H1 (cell line): ENCODE data around the gene DCUN1D4. TPM values are rescaled to one million over a fixed set of nuclear protein-coding genes. Genes with fewer than 3 reads are reported as not detected.

Experiments
- CTCF ChIA-PET: fragments of 300-600 bp; sonication (Branson Sonifier 250); formaldehyde crosslinking; loops from one replicate; lab custom pipeline; 2021; ENCODE audit not compliant: partially characterized antibody; lab: Charles Lee
- POLR2A ChIA-PET: fragments of 300-600 bp; sonication (Branson Sonifier 250); formaldehyde crosslinking; loops from one replicate; lab custom pipeline; 2021; ENCODE audit warnings: inconsistent platforms; ENCODE audit not compliant: partially characterized antibody; lab: Charles Lee
- DNase-seq, 2 experiments: peaks; one replicate each; pipeline versions ENCODE4 v3.0.0 to v3.0.0-alpha.2; 2010 to 2022; ENCODE audit warnings: low spot score in 2 of 2, low read depth in 1 of 2, mixed read lengths in 1 of 2
- FAIRE-seq: peaks from 2 replicates; lab custom pipeline; 2011; peaks lifted over from hg19 to GRCh38; lab: Jason Lieb, UNC
- H2AFZ ChIP-seq: 2 replicates; pipeline ENCODE4 v1.8.1; 2012; ENCODE audit warnings: low read length, inconsistent platforms
- H2AK5ac ChIP-seq: 2 replicates; pipeline ENCODE4 v1.6.1; 2013; ENCODE audit warnings: low read depth, low read length
- H2BK120ac ChIP-seq: replicated peaks from 2 replicates; pipeline ENCODE3; 2013; ENCODE audit warnings: low read depth, low read length, inconsistent platforms
- H2BK12ac ChIP-seq: 2 replicates; pipeline ENCODE4 v1.6.1; 2013; ENCODE audit warnings: low read depth, low read length
- H2BK15ac ChIP-seq: 2 replicates; pipeline ENCODE4 v1.6.1; 2013; ENCODE audit warnings: low read length
- H2BK20ac ChIP-seq: 2 replicates; pipeline ENCODE4 v1.6.1; 2013; ENCODE audit warnings: low read length
- H2BK5ac ChIP-seq: 2 replicates; pipeline ENCODE4 v1.6.1; 2013; ENCODE audit warnings: low read depth, low read length
- H3K14ac ChIP-seq: 2 replicates; pipeline ENCODE4 v1.6.1; 2013; ENCODE audit warnings: inconsistent platforms; ENCODE audit not compliant: insufficient read length
- H3K18ac ChIP-seq: 2 replicates; pipeline ENCODE4 v1.6.1; 2013; ENCODE audit warnings: low read length; ENCODE audit errors: extremely low read depth
- H3K23ac ChIP-seq: 2 replicates; pipeline ENCODE4 v1.6.1; 2013; ENCODE audit warnings: inconsistent platforms; ENCODE audit not compliant: insufficient read length
- H3K23me2 ChIP-seq: 2 replicates; pipeline ENCODE4 v1.6.1; 2013; ENCODE audit warnings: low read depth, low read length
- H3K27ac ChIP-seq: 2 replicates; pipeline ENCODE4 v1.6.1; 2011; ENCODE audit warnings: low read depth, low read length, inconsistent platforms
- H3K27me3 ChIP-seq, 4 experiments: replicated peaks in 1 of 4; 1 replicate in 1 of 4; 2 replicates in 3 of 4; pipeline versions ENCODE4 v1.6.1 to v1.8.1; 2011 to 2013; ENCODE audit warnings: low read length in 3 of 4, mild to moderate bottlenecking in 3 of 4, inconsistent platforms in 2 of 4, mixed read lengths in 2 of 4, moderate library complexity in 1 of 4; ENCODE audit not compliant: control insufficient read depth in 3 of 4, insufficient read depth in 3 of 4; ENCODE audit errors: extremely low read depth in 1 of 4
- H3K36me3 ChIP-seq, 4 experiments: 2 replicates each; pipeline versions ENCODE4 v1.6.1 to v1.8.1; 2011 to 2013; ENCODE audit warnings: mild to moderate bottlenecking in 4 of 4, low read length in 3 of 4, moderate library complexity in 2 of 4, control low read depth in 1 of 4, inconsistent platforms in 1 of 4; ENCODE audit not compliant: insufficient read depth in 4 of 4, control insufficient read depth in 2 of 4
- H3K4ac ChIP-seq: replicated peaks from 2 replicates; pipeline ENCODE3; 2013; ENCODE audit warnings: low read length, low read depth, mixed read lengths, inconsistent platforms; ENCODE audit not compliant: insufficient read length
- H3K4me1 ChIP-seq, 4 experiments: replicated peaks in 1 of 4; 1 replicate in 1 of 4; 2 replicates in 3 of 4; pipeline versions ENCODE4 v1.6.1 to v1.8.1; 2011 to 2013; ENCODE audit warnings: low read length in 3 of 4, inconsistent platforms in 2 of 4, mixed read lengths in 1 of 4; ENCODE audit not compliant: insufficient read depth in 4 of 4, control insufficient read depth in 3 of 4
- H3K4me2 ChIP-seq, 2 experiments: 2 replicates each; pipeline versions ENCODE4 v1.6.1 to v1.8.1; 2011 to 2013; ENCODE audit warnings: low read depth in 2 of 2, low read length in 2 of 2, control low read depth in 1 of 2, inconsistent platforms in 1 of 2, mild to moderate bottlenecking in 1 of 2; ENCODE audit not compliant: insufficient read depth in 1 of 2
- H3K4me3 ChIP-seq, 4 experiments: fragments of 200-600, 300-600 bp in 1 of 4; sonication (generic), shearing (Covaris generic), sonication (Bioruptor Twin) in 1 of 4; 2 replicates each; pipeline versions ENCODE4 v1.5.1 to v1.8.1; 2011 to 2016; ENCODE audit warnings: low read length in 4 of 4, low read depth in 3 of 4, control low read depth in 2 of 4, inconsistent platforms in 2 of 4, mild to moderate bottlenecking in 2 of 4, mixed read lengths in 1 of 4, moderate library complexity in 1 of 4; ENCODE audit not compliant: insufficient read depth in 2 of 4; ENCODE audit errors: extremely low read depth in 1 of 4
- H3K56ac ChIP-seq: replicated peaks from 2 replicates; pipeline ENCODE3; 2013; ENCODE audit warnings: low read depth, mild to moderate bottlenecking, mixed read lengths, low read length, inconsistent platforms; ENCODE audit not compliant: insufficient read length
- H3K79me1 ChIP-seq: 2 replicates; pipeline ENCODE4 v1.6.1; 2013; ENCODE audit warnings: low read depth, low read length, control low read depth
- H3K79me2 ChIP-seq, 2 experiments: 2 replicates each; pipeline versions ENCODE4 v1.6.1 to v1.8.1; 2012 to 2013; ENCODE audit warnings: low read length in 2 of 2, mild to moderate bottlenecking in 2 of 2, inconsistent platforms in 1 of 2; ENCODE audit not compliant: insufficient read depth in 2 of 2, control insufficient read depth in 1 of 2
- H3K9ac ChIP-seq, 4 experiments: replicated peaks in 1 of 4; 1 replicate in 1 of 4; 2 replicates in 3 of 4; pipeline versions ENCODE4 v1.6.1 to v1.8.1; 2011 to 2013; ENCODE audit warnings: low read depth in 3 of 4, low read length in 3 of 4, control low read depth in 2 of 4, mild to moderate bottlenecking in 2 of 4, moderate library complexity in 2 of 4, inconsistent platforms in 1 of 4; ENCODE audit errors: extremely low read depth in 1 of 4
- H3K9me3 ChIP-seq, 2 experiments: 2 replicates each; pipeline versions ENCODE4 v1.6.1 to v1.8.1; 2012 to 2013; ENCODE audit warnings: mild to moderate bottlenecking in 2 of 2, moderate library complexity in 2 of 2, control low read depth in 1 of 2, inconsistent platforms in 1 of 2, low read depth in 1 of 2, low read length in 1 of 2, mixed read lengths in 1 of 2; ENCODE audit not compliant: insufficient read depth in 2 of 2
- H4K20me1 ChIP-seq, 2 experiments: replicated peaks in 1 of 2; 2 replicates each; pipeline versions ENCODE3 to v1.8.1; 2011 to 2013; ENCODE audit warnings: inconsistent platforms in 2 of 2, low read length in 2 of 2, mild to moderate bottlenecking in 1 of 2; ENCODE audit not compliant: insufficient read depth in 2 of 2, control insufficient read depth in 1 of 2
- H4K5ac ChIP-seq: 2 replicates; pipeline ENCODE4 v1.6.1; 2013; ENCODE audit warnings: low read length, low read depth, mixed read lengths, inconsistent platforms; ENCODE audit not compliant: insufficient read length
- H4K8ac ChIP-seq: 2 replicates; pipeline ENCODE4 v1.8.0; 2013; ENCODE audit warnings: mild to moderate bottlenecking, moderate library complexity, low read length, inconsistent platforms; ENCODE audit not compliant: insufficient read depth; ENCODE audit errors: extremely low read depth
- H4K91ac ChIP-seq: replicated peaks from 2 replicates; pipeline ENCODE3; 2013; ENCODE audit warnings: low read length, mixed read lengths, inconsistent platforms; ENCODE audit not compliant: insufficient read length
- CTCF ChIP-seq, 3 experiments: IDR thresholded peaks; 1 replicate in 2 of 3; 2 replicates in 1 of 3; pipeline versions ENCODE4 v1.5.1 to v1.6.1; 2011; ENCODE audit warnings: low read length in 3 of 3, mild to moderate bottlenecking in 3 of 3, inconsistent platforms in 2 of 3, low read depth in 1 of 3, moderate library complexity in 1 of 3; ENCODE audit not compliant: insufficient read depth in 1 of 3; ENCODE audit errors: control extremely low read depth in 1 of 3
- RAD21 ChIP-seq, 2 experiments: IDR thresholded peaks in 1 of 2; conservative IDR thresholded peaks in 1 of 2; 2 replicates each; pipeline ENCODE4 v1.6.1; 2011; ENCODE audit warnings: low read depth in 2 of 2, low read length in 2 of 2, improper control_type of control experiment in 1 of 2, inconsistent platforms in 1 of 2, mild to moderate bottlenecking in 1 of 2, moderate library complexity in 1 of 2
- SIRT6 ChIP-seq: IDR thresholded peaks from one replicate; pipeline ENCODE4 v1.7.1; 2012; ENCODE audit warnings: low read length, inconsistent platforms
- WGBS, 2 experiments: shearing (Covaris generic) in 1 of 2; methylation state at CpG; one replicate each; pipeline versions ENCODE4 v1.1.6 to v1.1.7; 2013 to 2015; ENCODE audit warnings: low lambda C conversion rate in 2 of 2, mixed read lengths in 2 of 2, inconsistent platforms in 1 of 2, low coverage in 1 of 2, missing lambda C conversion rate in 1 of 2; ENCODE audit not compliant: insufficient replicate concordance in 2 of 2, insufficient coverage in 1 of 2, insufficient read length in 1 of 2; ENCODE audit errors: extremely low coverage in 1 of 2, missing lambda C conversion rate in 1 of 2; 5-methylcytosine and 5-hydroxymethylcytosine counted together
- polyA plus RNA-seq, 7 experiments: library from polyadenylated mRNA; depleted of rRNA in 3 of 7; stranded (reverse) in 5 of 7; unstranded in 2 of 7; fragments of >200 nt in 5 of 7; fragments of 200-250 nt in 2 of 7; gene quantifications; 1 replicate in 5 of 7; 2 replicates in 1 of 7; 4 replicates in 1 of 7; pipeline versions ENCODE4 v1.2.1 to v1.2.3, GENCODE V29; 2011 to 2013; ENCODE audit warnings: missing spikeins in 2 of 7, mixed read lengths in 2 of 7
- total RNA-seq: library from RNA; stranded (reverse); fragmentation: NEBNext Ultra II Directional; extraction: Animal tissue kit (Norgen Biotek cat#: 25700); gene quantifications from 2 replicates; pipeline ENCODE4 v1.2.1, GENCODE V29; 2021

The DCUN1D4 gene
- total and polyA plus RNA-seq, 2 of the 8 experiments (the other 6 are each of a cell fraction or from before 2014, with no cell fraction given): 22.9 to 55.9 TPM

- no peak overlapping the region for H3K56ac ChIP-seq
- H3K79me1 ChIP-seq: no peaks in the 10 kb centered on the region
- H4K91ac ChIP-seq: no peak overlapping the region
- no peak overlapping the region for H2BK15ac ChIP-seq
- ChIA-PET POLR2A (no interaction called here), CTCF (interaction anchor here (0.8 to 4.3 kb wide), 16 partner anchors 8 to 147 kb away, joined by 3 to 17 read pairs (median 4); no protein-coding TSS in a partner anchor)
- H3K79me2 ChIP-seq: no peaks in the 10 kb centered on the region
- no peak overlapping the region for H4K5ac ChIP-seq
- H2AFZ ChIP-seq: no peak overlapping the region
- no peak overlapping the region for H3K4ac ChIP-seq
- H3K4me3 ChIP-seq: no peak overlapping the region
- H3K23ac ChIP-seq: no peak overlapping the region
- DNase-seq: no peak
- H2BK5ac ChIP-seq: no peak overlapping the region
- H3K36me3 ChIP-seq: peaks cover 5 to 20% (median 10%) of the 10 kb centered on the region in 4 experiments
- H2BK120ac ChIP-seq: no peak overlapping the region
- WGBS, 2 experiments: 76% methylated on average over 5 of the region's 5 CpGs; no CpG with 5 or more reads in 1 of the 2 experiments
- no peak overlapping the region for H4K8ac ChIP-seq
- H3K27me3 ChIP-seq: no peaks in the 10 kb centered on the region
- H3K4me2 ChIP-seq: no peak overlapping the region
- H3K14ac ChIP-seq: no peak overlapping the region
- no peaks in the 10 kb centered on the region for H3K9me3 ChIP-seq
- H3K27ac ChIP-seq: no peak overlapping the region
- H3K23me2 ChIP-seq: no peaks in the 10 kb centered on the region
- H3K18ac ChIP-seq: no peak overlapping the region
- no peak overlapping the region for H2AK5ac ChIP-seq
- no peak overlapping the region for H2BK12ac ChIP-seq
- FAIRE-seq: peak; percentile 55
- H3K9ac ChIP-seq: no peak overlapping the region
- TF ChIP-seq SIRT6: no peak
- TF ChIP-seq RAD21 (IDR thresholded peaks at IDR 0.05 in 1 of 2, conservative IDR thresholded peaks at IDR 0.05 in 1 of 2; ENCODE audit: low read depth in 2 of 2, low read length in 2 of 2): peak; percentile 43 to 47
- peak in 2 of 3 experiments; percentile 33 to 64; a peak in 2 of 4 replicates for TF ChIP-seq CTCF (IDR thresholded peaks at IDR 0.05; ENCODE audit: control extremely low read depth in 1 of 3, insufficient read depth in 1 of 3, low read depth in 1 of 3, low read length in 3 of 3)
- peaks cover 0 to 2% of the 10 kb centered on the region in 2 experiments for H4K20me1 ChIP-seq
- no peak overlapping the region for H2BK20ac ChIP-seq
- H3K4me1 ChIP-seq: peaks cover 5 to 10% (median 7%) of the 10 kb centered on the region in 4 experiments; a peak in 6 of 7 replicates
Observed at GRCh38 chr4:51885363-51885762, 42.4 kb downstream of the DCUN1D4 start.
